ENCODE measurements around the gene LYL1. TPM values are rescaled to one million over a fixed set of nuclear protein-coding genes. Genes with fewer than 3 reads are reported as not detected.
"Not testable (repeated sequence)": the region's sequence is repeated elsewhere in the genome, so short reads cannot be mapped to it uniquely, and the experiment has no call there.

LYL1 gene
- 9.4 TPM for total RNA-seq
- long read RNA-seq, transcript LYL1-201 (4 exons, 1,490 nt) = major isoform, 10 of 13 reads
- long read RNA-seq, partial matches to known transcripts = 0 of 13 reads
- long read RNA-seq, other reads (novel, unspliced or antisense) = 2 of 13 reads

DNA sequence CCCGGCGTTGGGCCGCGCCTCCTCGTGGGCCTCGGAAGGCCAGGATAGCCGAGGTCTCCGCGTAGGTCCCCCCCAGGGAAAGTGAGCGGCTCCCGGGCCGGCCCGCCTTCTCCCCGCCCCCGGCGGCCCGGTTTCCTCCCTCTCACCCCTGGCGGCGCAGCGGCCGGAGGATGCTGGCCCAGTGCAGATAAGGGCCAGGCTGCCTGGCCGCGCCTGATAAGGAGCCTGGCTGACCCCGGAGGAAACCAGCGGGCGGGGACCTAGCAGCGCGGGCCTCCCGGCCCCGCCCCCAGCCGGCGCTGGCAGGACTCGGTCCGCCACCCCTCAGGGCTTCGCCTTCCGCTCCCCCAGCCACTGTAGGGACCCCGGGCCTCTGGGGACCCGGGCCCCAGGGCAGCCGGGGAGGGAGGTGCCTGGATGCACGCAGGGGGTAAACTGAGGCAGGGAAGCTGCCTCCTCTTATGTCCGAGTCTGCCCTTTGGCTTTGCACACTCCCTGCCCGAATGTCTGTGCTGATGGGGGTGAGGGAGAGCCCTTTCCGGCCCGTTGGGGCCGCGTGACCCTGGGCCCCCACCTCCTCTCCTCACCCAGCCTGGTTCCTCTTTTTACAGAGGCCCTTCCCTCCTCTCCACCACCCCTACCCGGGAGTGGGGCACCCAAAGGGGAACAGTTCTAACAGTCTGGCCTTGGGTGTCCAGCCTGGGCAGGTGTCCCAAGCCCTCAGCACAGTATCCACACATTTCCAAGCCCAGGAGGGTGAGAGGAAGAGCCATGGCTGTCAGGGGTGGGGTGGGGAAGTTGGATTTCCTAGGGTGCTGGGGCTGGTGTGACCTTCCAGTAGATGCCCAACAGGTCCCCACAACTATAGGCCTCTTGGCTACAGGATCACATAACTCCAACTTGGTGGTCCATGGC lies at the start of gene LYL1:
Gene LYL1 (minus strand): TSS at position 193 of the 915 bp plus-strand sequence. CDS start 1,687 bp downstream, outside the sequence.
- DNase-seq (ENCODE audit: low spot score) = peak; percentile 96
- intact Hi-C loops (cut with DNase I) = loop anchor here (2.0 kb wide), 4 partner anchors 14 to 158 kb away; partner anchors contain the start of genes IER2, STX10 and TRMT1

DNA sequence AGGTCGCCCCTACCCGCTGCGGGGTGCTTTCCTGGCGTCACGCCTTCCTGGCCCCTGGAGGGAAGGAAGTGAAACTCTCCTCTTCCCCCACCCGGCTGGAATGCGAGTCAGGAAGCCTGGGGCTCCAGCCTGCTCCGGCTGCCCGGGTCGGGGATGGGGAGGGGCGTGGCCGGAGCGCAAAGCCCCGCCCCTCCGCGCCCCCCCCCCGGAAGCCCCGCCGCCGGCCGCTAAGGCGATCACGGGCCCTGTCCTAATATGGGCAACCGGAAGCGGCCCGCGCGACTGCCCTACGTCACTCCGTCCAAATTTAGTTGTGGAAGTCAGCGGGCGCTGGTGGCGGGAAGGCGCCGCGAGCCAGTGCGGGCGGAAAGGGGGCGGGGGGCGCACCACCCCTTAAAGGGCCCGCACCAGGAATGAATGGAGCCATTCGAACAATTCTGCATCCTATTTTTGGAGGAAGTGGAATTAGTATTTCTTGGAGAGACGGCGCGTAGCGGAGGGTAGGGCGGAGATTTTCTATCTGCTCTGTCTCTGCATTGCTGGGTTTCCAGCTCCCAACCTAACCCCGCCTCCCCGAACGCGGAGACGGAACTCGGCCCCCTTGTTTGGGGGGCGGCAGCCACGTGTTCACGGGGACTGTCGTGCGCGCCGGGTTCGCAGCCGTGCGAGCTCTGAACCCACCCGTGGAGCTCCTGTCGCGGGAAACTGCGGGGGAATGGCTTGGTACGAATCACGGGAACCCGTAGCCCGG lies 49.1 kb upstream of the LYL1 start:
- intact Hi-C loops (cut with DNase I) = loop anchor here (2.0 to 5.0 kb wide), 7 partner anchors 35 to 686 kb away; partner anchors contain the start of genes JUNB, LYL1 and TRMT1

GRCh38 chr19:13150931-13151604 lies 48.4 kb upstream of the LYL1 start:
- no peak for DNase-seq (ENCODE audit: low spot score)
- intact Hi-C loops (cut with DNase I) = loop anchor here (2.0 to 5.0 kb wide), 7 partner anchors 34 to 686 kb away; partner anchors contain the start of genes JUNB, LYL1 and TRMT1

More for the DNA sequence above, 49.1 kb upstream of the LYL1 start:
- peak; percentile 99 for DNase-seq (ENCODE audit: low spot score)

- intact Hi-C loops (cut with DNase I) = loop anchor here (2.0 to 5.0 kb wide), 7 partner anchors 34 to 687 kb away; partner anchors contain the start of genes JUNB, LYL1 and TRMT1
- DNase-seq (ENCODE audit: low spot score) = peak; percentile 98
Observed at GRCh38 chr19:13150187-13150930, 47.7 kb upstream of the LYL1 start, which contains the start of the genes IER2 and STX10. TSS of gene IER2 (plus strand) at chr19:13150411. CDS start at chr19:13153187, 2,776 bp downstream. TSS of gene STX10 (minus strand) at chr19:13150375. CDS start at chr19:13150173, 202 bp downstream.

DNA sequence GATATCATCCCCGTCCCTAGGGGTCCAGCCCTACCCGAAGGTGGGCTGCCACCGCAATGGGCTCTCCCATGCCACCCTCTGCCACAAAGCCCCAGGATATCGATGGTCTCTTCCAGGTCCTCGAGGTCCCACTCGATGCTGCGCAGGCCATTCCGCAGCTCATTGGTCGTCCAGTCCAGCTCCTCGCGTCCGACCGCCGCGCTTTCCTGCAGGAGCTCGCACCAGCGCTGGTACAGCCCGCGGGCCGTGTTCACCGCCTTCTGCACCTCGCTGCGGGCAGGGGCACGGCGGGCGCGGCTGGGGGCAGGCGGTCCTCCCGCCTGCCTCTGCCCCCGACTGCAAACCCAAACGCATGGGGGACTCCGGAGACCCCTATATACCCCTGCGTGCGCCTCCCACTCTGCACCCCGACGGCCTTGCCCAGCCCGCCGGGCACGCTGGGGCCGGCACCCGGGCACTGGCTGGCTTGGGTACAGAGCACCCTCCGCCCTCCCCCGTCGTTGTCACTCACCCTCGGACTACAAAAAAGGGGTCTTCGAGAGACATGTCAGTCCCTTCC lies 47.0 kb upstream of the LYL1 start:
- intact Hi-C loops (cut with DNase I) = loop anchor here (2.0 to 5.0 kb wide), 7 partner anchors 33 to 688 kb away; partner anchors contain the start of genes JUNB, LYL1 and TRMT1
- no peak for DNase-seq (ENCODE audit: low spot score)

DNA sequence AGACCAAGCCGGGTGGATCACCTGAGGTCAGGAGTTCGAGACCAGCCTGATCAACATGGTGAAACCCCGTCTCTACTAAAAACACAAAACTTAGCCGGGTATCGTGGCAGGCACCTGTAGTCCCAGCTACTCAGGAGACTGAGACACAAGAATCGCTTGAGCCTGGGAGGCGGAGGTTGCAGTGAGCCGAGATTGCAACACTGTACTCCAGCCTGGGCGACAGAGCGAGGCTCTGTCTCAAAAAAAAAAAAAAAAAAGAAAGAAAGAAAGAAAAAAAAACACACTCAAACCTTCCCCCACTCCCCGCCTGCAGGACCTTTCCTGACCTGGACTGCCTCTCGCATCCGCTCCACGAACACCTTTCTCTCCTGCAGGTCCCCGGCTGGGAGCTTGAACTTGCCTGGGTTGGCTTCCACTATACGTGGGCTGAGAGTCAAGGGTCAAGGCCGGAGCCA lies 46.5 kb upstream of the LYL1 start:
- intact Hi-C loops (cut with DNase I); DNase-seq (ENCODE audit: low spot score): not testable (repeated sequence)

DNA sequence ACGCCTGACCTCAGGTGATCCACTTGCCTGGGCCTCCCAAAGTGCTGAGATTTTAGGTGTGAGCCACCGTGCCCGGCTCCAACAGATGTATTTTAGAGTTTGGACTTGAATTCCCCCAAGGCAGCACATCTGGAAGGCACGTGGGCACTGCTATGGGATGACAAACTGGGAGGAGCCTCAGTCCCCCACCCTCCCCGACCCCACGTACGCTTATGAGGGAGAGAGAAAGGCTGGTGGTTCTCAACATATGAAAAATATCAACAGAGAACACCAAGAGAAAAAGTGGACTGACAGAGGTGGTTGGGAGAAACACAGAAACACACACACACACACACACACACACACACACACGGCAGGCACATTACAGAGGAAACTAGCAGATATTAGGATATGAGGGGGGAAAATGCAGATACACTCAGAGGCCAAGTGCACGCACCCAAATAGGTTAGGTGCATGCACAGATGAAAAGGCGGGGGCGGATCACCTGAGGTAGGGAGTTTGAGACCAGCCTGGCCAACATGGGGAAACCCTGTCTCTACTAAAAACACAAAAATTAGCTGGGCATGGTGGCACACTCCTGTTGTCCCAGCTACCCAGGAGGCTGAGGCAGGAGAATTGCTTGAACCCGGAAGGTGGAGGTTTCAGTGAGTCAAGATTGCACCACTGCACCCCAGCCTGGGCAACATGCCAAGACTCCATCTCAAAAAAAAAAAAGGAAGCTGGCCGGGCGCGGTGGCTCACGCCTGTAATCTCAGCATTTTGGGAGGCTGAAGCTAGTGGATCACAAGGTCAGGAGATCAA lies 44.3 kb upstream of the LYL1 start:
- intact Hi-C loops (cut with DNase I) = no loop called here
- DNase-seq (ENCODE audit: low spot score) = peak; percentile 84

DNA sequence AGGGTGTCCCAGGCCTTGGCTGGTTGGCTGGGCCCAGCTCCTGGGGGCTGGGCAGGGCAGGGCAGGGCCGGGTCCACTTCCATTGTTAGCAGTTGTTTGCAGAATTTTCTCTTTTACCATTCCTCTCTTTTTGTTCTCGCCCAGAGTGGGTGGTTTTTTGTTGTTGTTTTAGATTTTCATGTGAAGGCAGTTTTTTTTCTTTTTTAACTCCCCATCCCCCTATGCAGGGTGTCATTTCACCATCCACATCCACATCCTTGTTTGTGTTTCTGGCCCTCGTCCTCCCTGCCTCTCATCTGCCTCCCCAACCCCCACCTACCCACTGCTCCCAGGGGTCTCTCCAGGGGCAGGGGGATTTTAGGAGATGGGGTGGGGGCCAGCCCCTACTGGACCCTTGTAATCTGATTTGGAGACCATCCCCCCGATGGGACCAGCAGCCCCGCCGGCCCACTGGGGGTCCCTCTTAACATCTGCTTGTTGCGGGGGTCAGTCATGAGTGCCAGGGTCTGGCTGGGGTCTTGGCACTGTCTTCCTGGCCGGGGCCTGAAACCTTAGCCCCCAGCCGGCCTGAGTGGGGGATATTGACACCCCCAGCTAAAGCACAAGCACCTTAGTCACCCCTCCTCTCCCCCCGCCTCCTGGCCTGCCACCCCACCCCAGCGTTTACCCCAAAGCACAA lies 37.1 kb upstream of the LYL1 start:
- intact Hi-C loops (cut with DNase I) = no loop called here
- no peak for DNase-seq (ENCODE audit: low spot score)

DNA sequence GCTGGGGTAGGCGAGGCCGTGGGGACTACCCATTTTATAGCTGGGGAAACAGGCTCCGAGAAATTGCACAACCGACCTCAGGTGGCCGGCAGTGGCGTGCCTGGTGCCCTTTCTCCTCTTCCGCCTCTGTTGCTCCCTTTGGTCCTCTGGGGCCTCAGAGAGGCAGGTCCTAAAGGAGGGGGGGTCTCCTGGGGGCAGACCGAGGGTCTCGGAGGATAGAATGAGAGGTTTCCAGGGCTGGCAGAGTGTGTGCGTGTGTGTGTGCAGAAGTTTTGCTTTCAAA lies 36.2 kb upstream of the LYL1 start:
- intact Hi-C loops (cut with DNase I) = no loop called here
- DNase-seq (ENCODE audit: low spot score) = no peak

- intact Hi-C loops (cut with DNase I) = no loop called here
Observed at GRCh38 chr19:13138171-13138915, 35.7 kb upstream of the LYL1 start.

DNA sequence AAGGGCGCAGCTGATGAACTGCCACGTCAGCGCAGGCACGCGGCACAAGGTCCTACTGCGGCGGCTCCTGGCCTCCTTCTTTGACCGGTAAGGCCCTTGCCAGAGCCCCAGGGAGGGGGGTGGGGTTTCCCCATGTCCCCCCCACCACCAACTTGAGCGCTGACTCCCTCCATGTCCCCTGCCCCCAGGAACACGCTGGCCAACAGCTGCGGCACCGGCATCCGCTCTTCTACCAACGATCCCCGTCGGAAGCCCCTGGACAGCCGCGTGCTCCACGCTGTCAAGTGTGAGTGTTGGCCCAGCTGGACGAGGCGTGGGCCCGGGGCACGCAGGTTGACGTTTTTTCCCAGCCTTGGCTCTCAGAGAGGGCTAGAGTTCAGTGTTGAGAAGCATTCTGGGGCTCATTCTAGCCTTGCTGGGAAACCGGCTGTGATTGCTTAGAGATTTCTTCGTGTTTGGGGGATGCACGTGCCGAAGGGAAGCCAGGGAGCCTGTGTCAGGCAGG lies 34.7 kb upstream of the LYL1 start:
- DNase-seq (ENCODE audit: low spot score) = no peak
- intact Hi-C loops (cut with DNase I) = no loop called here

More at GRCh38 chr19:13138171-13138915, 35.7 kb upstream of the LYL1 start:
- no peak for DNase-seq (ENCODE audit: low spot score)

DNA sequence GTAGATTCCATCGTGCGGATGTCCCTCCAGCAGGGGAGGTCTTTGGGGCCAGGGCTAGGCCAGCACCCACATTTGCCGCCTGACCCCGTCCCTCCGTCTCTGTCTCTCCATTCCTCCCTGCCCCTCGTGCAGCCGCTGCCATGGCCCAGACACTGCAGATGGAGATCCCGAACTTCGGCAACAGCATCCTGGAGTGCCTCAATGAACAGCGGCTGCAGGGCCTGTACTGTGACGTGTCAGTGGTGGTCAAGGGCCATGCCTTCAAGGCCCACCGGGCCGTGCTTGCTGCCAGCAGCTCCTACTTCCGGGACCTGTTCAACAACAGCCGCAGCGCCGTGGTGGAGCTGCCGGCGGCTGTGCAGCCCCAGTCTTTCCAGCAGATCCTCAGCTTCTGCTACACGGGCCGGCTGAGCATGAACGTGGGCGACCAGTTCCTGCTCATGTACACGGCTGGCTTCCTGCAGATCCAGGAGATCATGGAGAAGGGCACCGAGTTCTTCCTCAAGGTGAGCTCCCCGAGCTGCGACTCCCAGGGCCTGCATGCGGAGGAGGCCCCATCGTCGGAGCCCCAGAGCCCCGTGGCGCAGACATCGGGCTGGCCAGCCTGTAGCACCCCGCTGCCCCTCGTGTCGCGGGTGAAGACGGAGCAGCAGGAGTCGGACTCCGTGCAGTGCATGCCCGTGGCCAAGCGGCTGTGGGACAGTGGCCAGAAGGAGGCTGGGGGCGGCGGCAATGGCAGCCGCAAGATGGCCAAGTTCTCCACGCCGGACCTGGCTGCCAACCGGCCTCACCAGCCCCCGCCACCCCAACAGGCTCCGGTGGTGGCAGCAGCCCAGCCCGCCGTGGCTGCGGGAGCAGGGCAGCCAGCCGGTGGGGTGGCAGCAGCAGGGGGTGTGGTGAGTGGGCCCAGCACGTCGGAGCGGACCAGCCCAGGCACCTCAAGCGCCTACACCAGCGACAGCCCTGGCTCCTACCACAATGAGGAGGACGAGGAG lies 32.7 kb upstream of the LYL1 start:
- intact Hi-C loops (cut with DNase I) = no loop called here
- DNase-seq (ENCODE audit: low spot score) = no peak

- intact Hi-C loops (cut with DNase I) = no loop called here
- DNase-seq (ENCODE audit: low spot score) = no peak
Observed at GRCh38 chr19:13134626-13135025, 32.0 kb upstream of the LYL1 start.

DNA sequence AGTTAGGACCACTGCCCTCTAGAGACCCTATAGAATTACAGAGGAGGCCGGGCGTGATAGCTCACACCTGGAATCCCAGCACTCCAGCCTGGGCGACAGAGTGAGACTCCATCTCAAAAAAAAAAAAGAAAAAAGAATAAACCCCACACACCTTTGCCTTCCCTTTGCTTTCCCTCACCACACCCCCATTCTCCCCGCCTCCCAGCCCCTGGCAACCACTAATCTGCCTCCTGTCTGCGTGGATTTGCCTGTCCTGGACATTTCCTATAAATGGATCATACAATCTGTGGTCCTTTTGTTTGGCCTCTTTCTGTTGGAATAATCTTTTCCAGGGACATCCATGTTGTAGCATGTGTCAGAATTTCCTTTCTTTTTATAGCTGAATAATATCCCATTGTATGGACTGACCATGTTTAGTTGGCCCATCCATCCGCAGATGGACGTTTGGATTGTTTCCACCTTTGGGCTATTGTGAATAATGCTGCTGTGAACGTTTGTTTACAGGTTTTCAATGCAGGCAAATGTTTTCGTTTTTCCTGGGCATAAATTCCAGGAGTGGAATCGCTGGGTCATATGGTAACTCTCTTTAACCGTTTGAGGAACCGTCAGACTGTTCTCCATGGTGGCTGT lies 30.7 kb upstream of the LYL1 start:
- intact Hi-C loops (cut with DNase I) = no loop called here
- no peak for DNase-seq (ENCODE audit: low spot score)

Measured in cardiac septum (tissue), 1 donor.